GM18870 (cell line): ENCODE data around the gene GNAI1.

Experiments
- ATAC-seq: cut with Tn5 transposase; IDR thresholded peaks from one replicate; pipeline ENCODE4 v1.9.1; 2021; ENCODE audit warnings: moderate library complexity; ENCODE audit not compliant: unreplicated experiment

The GNAI1 gene

DNA sequence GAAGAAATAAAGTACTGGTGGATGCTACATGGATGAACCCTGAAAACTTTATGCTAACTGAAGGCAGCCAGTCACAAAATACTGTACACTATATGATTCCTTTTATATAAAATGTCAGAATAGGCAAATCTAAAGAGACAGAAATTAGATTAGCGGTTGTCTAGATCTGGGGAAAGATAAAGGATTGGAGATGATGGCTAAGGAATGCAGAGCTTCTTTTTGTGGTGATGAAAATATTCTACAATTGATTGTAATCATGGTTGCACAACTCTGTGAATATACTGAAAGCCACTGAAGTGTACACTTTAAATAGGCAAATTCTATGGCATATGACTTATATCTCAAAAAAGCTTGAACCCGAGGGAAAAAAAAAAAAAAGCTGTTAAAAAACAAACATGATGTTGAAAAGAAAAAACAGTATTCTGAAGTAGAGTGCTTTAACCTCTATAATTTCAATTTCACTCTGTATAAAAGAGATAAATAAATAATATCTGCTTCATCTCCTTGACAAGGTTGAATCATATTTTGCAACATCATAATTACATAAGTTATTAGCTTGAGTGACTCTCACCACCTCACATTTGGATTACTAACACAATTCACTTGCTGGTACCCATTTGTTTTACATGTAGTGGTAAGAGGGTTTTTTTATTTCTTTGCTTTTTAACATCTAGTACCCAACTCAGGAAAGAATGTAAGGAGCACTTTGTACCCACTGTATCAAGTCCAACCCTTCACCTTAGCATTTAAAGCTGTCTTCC is 2.8 kb upstream of the GNAI1 start:
- no peak for ATAC-seq

DNA sequence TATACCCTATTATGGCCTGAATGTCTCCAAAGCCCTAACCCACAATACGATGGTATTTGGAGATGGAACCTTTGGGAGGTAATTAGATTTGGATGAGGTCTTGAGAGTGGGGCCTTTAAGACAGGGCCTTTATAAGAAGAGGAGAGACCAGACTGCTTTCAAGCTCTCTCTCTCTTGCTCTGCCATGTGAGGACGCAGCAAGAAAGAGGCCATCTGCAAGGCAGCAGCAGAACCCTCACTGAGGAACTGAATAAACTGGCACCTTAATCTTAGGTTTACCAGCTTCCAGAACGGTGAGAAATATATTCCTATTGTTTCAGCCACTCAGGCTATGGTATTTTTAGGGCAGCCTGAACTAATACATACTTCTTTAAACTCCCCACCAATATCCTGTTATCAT is 2.0 kb upstream of the GNAI1 start:
- no peak for ATAC-seq

DNA sequence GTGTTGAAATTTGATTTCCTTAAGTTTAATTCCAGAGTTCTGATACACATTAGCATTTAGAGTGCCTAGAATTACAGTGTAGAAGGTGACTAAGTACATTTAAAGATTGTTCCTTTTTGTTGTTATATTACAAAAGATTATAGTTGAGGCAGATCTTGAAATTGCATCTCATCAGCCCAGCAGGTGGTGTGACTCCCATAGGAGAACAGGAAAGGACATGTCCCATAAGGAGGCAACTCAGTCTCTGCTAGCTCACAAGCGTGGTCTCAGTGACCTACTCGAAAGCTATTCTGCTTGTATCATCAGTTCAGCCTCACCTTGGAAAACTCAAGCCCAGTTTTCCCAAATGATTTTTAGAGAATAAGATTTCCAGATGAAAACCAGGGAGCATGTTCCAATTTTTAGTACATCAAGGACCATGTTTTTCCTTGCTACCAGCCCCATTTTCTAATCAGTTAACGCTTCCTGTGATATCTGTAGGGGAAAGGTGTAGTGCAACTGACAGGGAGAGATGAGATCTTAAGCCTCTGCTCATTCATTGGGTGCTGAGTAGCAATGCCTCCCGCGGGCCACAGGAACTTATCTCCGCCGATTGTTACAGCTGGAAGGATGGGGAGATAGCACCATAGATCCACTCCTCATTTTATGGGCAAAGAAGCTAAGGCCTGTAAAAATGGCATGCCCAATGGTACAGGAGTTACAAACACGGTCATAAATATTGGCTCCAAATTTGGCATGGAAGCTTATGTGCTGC is 1.1 kb upstream of the GNAI1 start:
- ATAC-seq: no peak

DNA sequence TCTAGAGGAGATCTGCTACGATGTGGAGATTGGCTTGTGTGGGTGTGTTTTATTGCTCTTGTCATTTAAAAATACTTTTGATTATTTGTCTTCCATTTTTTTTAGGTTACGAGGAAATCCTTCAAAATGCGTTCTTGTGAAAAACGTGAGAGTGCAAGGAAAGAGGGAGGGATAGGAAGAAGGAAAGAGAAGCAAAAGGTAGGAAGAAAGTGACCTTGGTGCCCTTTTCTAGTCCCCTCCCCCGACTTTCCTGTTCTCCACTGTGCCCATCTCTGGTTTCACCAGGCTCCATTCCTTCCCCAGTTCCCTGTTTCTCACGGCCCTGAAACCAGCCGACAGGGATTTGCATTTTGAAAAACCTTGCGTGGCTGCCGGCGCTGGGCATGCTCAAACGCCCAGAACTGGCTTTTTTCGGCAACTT is 506 bp upstream of the GNAI1 start:
- no peak for ATAC-seq

DNA sequence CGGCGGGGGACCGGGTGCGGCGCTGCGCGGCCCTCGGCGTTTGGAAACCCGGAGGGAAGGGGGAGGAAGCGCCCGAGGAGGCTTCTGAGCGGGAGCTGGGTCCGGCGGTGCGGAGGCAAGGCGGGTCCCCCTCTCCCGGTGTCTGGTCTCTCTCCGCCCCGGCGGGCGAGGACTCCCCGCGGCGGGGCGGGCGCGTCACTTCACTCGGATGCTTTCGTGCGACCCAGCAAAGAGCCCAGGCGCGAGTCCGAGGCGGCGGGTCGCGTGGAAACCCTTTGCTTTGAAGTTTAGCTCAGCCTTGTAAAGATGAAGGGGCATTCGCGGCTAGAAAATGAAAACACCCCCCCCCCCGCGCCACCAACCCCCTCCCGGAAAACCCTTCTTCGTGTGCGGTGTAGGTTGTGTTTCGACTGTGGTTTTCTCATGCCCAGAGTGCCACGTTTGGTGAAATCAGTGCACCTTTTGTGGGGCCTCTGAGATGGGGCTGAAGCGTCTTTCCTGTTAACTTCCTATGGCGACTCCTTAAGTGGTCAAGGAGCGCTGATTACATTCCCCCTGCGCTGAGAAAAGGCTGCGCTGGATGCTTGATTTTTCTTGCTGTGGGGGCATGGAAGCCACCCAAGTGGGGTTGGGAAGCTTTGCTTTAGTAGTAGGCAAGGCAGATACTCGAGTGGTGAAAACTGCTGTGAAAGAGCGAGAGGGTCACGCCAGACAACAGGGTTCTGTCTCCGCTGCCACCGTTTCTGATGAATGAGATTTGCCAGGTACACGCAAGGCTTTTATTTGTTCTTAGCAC is 876 bp downstream of the GNAI1 start:
- no peak for ATAC-seq

DNA sequence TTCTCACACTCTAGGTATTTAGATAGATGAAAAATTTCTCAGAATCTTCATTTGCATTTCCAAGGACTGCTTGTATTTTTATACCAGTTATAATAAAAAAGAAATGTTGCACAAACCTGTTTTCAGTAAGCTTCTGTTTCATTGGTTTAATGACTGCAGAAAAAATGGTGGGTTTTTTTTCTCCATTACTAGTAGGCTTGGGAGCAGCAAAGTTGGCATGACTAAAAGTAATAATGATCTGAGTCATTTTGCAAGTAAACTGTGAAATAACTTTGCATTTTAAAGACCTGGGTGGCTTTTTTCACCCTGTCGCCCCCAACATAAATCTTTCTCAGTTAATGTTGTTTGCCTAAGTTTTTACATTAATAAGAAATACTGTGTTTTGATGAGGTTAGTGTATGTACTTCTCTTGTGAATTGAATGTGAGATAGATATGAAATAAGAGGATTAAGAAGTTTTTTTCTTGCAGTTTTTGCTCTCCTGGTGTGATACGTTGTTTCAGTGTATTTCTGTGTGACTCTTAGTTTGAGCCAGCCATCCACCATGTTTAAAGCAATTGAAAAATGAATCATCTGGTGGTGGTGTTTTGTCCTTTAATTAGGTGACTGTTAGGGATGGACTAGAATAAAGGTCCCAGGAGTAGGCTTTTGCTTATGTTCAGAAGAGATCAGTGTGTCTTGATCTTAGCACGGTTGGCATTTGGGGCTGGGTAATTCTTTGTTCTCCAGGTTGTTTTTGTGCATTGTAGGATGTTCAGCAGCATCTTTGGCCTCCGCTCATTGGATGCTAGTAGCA is 1.8 kb downstream of the GNAI1 start:
- peak; percentile 79 for ATAC-seq

DNA sequence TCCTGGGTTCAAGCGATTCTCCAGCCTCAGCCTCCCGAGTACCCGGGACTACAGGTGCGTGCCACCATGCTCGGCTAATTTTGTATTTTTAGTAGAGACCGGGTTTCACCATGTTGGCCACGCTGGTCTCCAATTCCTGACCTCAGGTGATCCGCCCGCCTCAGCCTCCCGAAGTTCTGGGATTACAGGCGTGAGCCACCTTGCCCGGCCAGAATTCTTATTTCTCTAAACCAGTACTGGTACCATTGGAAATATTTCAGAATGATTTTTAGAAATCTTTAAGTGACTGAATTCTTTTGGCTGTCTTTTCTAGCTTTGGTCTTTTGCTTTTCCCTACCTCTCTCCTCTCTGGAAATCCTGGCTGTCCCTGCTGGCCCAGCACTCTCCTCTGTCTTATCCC is 2.8 kb downstream of the GNAI1 start:
- no peak for ATAC-seq

DNA sequence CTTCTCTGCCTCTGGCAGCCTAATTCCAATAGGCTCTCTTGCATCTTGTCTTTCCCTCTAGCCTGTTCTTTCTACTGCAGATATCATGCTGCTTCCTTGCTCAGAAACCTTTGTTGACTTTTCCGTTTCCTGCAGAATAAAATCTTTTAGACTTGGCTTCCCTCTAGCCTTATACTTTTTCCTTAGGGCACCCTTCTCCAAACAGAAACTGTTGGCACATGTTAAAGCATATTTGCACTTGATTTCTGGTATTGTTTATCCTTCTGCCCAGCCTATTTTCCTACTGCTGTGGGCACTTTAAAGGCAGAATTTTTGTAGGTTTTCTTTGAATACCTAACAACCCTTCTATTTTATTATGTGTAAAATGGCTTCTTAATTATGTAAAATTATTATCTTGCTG is 4.6 kb downstream of the GNAI1 start:
- ATAC-seq: no peak

DNA sequence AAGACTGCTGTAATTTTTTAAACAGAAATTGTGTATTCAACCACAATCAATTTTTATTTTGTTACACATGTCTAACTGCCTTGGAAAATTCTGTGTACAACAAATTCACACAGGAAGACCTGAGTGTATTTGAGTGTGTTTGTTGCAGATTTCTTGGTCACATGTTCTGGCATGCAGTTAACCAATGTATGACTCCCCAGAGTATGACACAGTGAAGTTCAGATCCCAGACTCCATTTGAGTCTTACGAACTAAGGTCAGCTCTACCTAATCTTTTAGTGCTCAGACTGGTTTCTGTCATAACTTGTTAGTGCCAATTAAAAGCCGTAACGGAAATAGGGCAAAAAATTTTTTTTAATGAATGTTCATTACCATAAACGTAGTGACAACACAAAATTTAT is 5.8 kb downstream of the GNAI1 start:
- no peak for ATAC-seq

DNA sequence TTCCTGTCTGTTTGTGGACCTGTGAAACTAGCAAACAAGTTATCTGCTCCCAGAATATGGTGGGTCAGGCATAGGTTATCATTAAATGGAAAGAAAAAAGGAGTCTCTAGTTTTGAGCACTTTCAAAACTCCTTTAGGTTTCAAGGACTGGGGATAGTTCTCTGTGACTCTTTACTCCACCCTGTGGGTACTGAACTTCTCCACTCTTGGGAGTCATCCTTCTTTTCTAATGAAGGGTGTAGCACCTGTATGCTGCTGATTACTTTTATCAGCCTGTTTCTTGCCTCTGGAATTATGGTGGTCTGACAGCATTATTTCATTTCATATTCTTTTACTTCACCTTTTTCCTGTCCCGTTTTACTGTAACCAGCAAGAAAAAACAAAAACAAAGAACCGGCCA is 6.7 kb downstream of the GNAI1 start:
- no peak for ATAC-seq

DNA sequence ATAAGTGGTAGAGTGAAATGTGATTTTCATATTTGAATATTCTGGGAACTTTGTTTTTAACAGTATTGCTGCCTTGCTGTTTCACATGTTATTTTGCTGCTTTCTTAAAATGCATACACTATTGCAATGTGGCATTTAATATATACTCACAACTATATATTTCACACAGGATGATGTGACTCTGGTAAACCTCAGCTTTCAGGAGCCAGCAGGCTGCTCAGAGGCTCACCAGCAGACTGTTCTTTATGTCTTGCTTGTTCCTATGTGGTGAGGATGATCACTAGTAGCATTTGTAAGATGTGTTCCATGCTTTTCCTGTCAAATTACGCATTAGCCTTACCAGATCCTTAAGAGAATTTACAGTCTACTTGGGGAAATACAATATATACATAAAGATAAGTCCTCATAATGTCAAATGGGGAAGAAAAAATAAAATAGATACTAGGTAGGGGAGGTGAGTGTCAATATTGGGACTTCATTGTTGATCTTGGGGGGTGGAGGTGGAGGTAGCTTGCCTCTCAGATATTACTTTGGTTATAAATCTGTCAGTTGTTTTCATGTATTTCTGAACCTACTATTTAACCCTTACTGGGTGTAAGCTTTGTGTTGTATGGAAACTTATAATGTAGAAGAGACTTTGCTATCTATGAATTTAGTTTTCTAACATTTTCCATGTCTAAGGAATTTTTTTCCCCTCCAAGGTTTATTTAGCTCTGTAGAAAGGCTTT is 8.4 kb downstream of the GNAI1 start:
- no peak for ATAC-seq

DNA sequence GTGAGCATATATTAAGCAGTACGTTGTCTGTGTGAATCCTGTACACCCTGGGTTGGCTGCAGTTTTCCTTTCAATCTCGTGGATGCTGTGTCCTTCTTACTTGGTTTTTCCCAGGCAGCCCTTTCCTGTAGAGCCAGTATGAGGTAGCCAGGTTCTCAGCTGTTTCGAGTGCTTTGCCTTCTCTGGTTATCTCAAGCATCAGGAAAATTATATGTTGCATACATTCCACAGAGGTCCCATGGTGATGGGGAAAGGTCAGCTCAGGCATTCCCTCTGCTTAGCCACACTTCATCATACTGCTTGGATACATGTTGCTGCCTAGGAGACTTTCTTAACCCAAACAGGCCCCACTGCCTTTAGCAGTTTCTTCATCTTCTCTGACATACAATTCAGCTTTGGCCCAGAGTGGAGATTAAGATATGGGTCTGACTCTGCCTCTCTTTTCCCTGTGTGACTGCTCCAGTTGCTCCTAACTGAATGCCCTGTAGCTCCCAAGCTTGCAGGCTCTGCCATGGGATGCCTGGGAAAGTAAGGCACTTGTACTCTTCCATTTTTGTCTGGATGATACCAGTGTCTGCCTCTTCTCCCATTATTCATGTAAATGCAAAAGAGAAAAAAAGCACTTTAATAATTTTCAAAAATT is 11.3 kb downstream of the GNAI1 start:
- no peak for ATAC-seq

DNA sequence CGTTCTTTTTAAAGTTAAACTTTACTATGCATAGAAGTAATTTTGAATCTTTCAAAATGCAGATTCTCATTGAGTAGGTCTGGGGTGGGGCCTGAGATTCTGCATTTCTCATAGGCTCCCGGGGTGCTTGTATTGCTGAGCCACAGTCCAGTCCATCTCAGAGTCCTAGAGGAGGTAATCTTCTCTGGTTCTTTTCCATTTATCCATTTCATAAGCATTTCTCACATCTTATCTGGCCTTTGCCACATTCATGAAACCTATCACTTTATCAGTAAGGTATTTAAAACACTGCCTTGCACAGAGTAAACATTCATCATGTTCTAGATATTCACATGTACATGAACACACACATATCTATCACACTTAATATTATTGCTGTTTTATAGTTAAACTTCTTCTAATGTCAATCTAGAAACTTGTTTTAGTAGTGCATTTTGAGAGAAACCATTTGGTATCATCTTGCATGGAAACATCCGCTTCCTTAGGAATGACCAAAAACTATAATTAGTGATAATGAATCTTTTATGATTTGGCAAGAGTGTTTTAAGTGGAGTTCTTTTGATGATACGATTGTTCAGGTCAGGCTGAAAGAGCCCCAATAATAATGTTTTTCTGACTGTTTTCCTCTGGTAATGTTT is 12.0 kb downstream of the GNAI1 start:
- no peak for ATAC-seq

DNA sequence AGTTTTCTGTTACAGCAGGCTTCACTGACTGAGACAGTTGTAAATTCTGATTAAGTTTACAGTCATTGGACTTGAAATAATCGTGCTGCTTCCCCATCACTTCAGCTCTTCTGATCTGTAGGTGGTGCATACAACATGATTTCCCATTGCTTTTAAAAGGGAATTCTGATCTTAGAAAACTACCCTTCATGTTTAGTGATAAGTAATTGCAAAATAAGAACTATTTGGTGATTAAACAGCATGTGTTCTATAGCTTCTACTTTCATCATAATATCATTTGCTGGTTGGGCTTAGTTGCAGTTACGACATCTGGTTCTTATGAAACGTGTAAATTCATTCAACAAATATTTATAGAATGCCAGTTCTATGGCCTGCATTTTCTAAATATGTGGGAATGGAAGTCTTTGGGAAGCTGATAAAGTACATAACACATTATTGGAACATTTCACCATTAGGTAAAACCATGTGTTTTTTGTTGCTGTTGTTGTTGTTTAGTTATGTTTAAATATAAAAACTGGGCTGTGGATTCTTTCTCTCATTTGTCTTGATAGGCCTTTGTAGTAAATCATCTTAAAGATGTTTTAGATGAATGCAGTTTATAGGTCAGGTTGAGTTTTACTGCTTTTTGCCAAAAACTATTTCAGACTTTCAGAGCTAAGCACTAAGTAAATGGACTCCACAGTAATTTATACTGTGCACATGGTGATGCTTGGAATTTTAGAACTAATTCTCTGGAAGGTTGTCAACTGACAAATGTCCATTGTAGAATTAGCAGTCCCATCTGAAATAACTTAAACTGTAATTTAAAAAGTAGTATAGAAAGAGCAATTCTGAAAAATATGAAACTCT is 13.1 kb downstream of the GNAI1 start:
- ATAC-seq: no peak

DNA sequence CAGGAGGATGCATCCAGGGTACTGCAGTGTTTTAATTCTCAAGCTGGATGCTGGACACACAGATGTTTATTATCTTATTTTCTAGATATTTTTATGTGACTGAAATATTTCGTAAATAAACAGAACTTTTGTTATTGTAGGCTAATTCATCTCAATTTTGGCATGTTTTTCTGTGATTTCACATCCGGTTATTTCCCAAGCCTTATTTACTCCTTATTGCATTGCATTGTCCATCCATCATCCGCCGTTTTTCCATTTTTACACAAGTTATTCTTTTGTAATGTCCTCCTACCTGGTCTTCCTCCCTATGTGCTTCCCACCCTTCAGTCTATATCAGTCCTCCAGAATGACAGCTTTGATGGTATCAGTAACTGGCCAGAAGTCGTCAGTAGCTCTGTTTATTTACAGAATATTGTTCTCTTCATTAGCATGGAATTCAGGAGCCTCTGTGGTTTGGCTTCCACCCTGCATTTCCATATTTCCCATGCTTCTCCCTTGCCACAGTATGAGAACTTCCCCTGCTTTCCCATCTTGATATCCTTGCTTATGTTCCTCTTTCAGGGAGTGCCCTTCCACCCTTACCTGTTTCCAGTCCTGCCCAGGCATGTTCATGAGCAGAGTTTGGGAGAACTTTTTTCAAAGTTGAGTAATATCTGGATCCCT is 16.1 kb downstream of the GNAI1 start:
- ATAC-seq: peak; percentile 35

DNA sequence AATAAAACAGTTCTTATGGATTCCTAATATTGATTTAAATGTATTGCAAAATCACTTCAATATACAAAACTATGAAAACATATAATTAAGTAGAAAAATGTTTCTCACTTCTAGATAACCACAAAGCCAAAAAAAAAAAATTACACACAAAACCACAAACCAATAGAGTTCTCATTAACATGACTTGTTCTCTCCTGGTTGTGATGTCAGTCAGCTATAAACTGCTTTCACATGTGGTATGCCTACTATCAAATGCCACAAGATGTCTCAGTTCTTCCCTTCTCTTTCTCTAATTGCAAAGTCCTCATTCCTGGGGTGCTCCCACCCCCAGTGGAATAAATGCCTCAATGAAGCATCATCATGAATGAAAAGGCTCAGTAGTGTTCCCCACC is 16.6 kb downstream of the GNAI1 start:
- ATAC-seq: peak; percentile 87

DNA sequence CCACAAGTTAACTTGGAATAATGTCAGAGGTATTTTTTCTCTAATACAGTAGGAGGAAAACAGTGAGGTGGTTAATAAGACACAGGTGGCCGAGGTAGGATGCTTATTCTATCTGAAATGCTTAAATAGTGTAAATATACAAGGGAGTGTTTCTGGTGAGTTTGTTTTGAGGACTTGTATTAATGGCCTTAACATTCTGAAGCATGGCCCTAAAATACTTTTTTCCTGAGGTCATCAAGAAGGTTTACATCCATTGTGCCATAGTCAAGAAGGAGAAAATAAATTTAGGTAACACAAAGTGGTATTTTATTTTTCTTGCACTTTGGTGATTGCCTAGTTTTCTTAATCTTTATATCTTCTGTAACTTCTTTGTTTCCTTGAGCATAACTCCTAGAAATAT is 18.8 kb downstream of the GNAI1 start:
- ATAC-seq: no peak
